K562 (cell line): ENCODE measurements around the gene RBM34. TPM values are rescaled to one million over a fixed set of nuclear protein-coding genes. Genes with fewer than 3 reads are reported as not detected.

Experiments used
- ATAC-seq: fragments of 200-7000 bp; cut with Tn5 transposase; 3 replicates; pipeline ENCODE4 v1.9.1; 2020; ENCODE audit warnings: moderate library complexity
- BruUV-seq: library from RNA; stranded (reverse); fragments of 400-500 nt; replicated peaks from 2 replicates; lab custom pipeline; 2021; lab: Mats Ljungman, UMichigan
- CTCF ChIA-PET: fragments of 300-600 bp; formaldehyde crosslinking; extraction: SDS; loops from one replicate; lab custom pipeline; 2021; ENCODE audit warnings: low intra/inter-chr PET ratio; lab: Yijun Ruan, JAX
- POLR2A ChIA-PET: fragments of 300-600, 350-650 bp; sonication (Branson Sonifier 250); formaldehyde crosslinking; extraction: SDS; loops from one replicate; lab custom pipeline; 2021; ENCODE audit warnings: antibody characterized with exemption, inconsistent platforms; lab: Yijun Ruan, JAX
- DNase-seq, 4 experiments: peaks; one replicate each; pipeline versions ENCODE4 v3.0.0 to v3.0.0-alpha.2; 2011 to 2018; ENCODE audit warnings: low spot score in 3 of 4, mixed read lengths in 3 of 4; ENCODE audit errors: extremely low read depth in 1 of 4
- FAIRE-seq: peaks from 2 replicates; lab custom pipeline; 2011; peaks lifted over from hg19 to GRCh38; lab: Jason Lieb, UNC
- H2AFZ ChIP-seq: 2 replicates; pipeline ENCODE4 v1.6.0; 2011; ENCODE audit warnings: low read depth, low read length, control low read depth, inconsistent platforms
- H3K27ac ChIP-seq: fragments of 200-600 bp; 3 replicates; pipeline ENCODE4 v1.8.0; 2011; ENCODE audit warnings: low read depth, mild to moderate bottlenecking, control low read depth, inconsistent platforms, low read length, moderate library complexity, mixed read lengths; ENCODE audit errors: extremely low read depth
- H3K27me3 ChIP-seq, 2 experiments: fragments of 300-600 bp in 1 of 2; 2 replicates in 1 of 2; 3 replicates in 1 of 2; pipeline versions ENCODE4 v1.6.0 to v1.8.0; 2011; ENCODE audit warnings: inconsistent platforms in 2 of 2, low read length in 2 of 2, mild to moderate bottlenecking in 1 of 2, mixed read lengths in 1 of 2, moderate library complexity in 1 of 2; ENCODE audit not compliant: control insufficient read depth in 2 of 2, insufficient read depth in 2 of 2
- H3K36me3 ChIP-seq: fragments of 300-600 bp; 3 replicates; pipeline ENCODE4 v1.8.0; 2011; ENCODE audit warnings: mild to moderate bottlenecking, low read length, inconsistent platforms; ENCODE audit not compliant: control insufficient read depth, insufficient read depth
- H3K4me1 ChIP-seq, 2 experiments: fragments of 200-600 bp in 1 of 2; replicated peaks in 1 of 2; 2 replicates in 1 of 2; 3 replicates in 1 of 2; pipeline versions ENCODE4 v1.5.1 to v1.8.0; 2011; ENCODE audit warnings: inconsistent platforms in 2 of 2, low read length in 2 of 2, mild to moderate bottlenecking in 1 of 2, mixed read lengths in 1 of 2, moderate library complexity in 1 of 2; ENCODE audit not compliant: control insufficient read depth in 2 of 2, insufficient read depth in 2 of 2
- H3K4me2 ChIP-seq: 2 replicates; pipeline ENCODE4 v1.6.1; 2011; ENCODE audit warnings: low read length, control low read depth, inconsistent platforms, mixed read lengths; ENCODE audit not compliant: insufficient read depth
- H3K4me3 ChIP-seq: fragments of 200-600 bp; sonication (generic), shearing (Covaris generic); 2 replicates; pipeline ENCODE4 v1.5.1; 2016; ENCODE audit warnings: control low read depth, inconsistent platforms
- H3K79me2 ChIP-seq: fragments of 200-600 bp; 3 replicates; pipeline ENCODE4 v1.8.0; 2011; ENCODE audit warnings: low read length, inconsistent platforms; ENCODE audit not compliant: control insufficient read depth, insufficient read depth
- H3K9ac ChIP-seq, 2 experiments: 2 replicates each; pipeline versions ENCODE4 v1.6.0 to v1.6.1; 2011; ENCODE audit warnings: low read depth in 2 of 2, low read length in 2 of 2, control low read depth in 1 of 2, inconsistent platforms in 1 of 2, mild to moderate bottlenecking in 1 of 2, mixed read lengths in 1 of 2; ENCODE audit not compliant: insufficient read depth in 1 of 2
- H3K9me1 ChIP-seq: one replicate; pipeline ENCODE4 v1.6.0; 2011; ENCODE audit warnings: inconsistent platforms, mild to moderate bottlenecking, low read length, moderate library complexity; ENCODE audit not compliant: control insufficient read depth, insufficient read depth
- H3K9me3 ChIP-seq: replicated peaks from 2 replicates; pipeline ENCODE4 v1.5.1; 2011; ENCODE audit warnings: low read depth, low read length, inconsistent platforms; ENCODE audit not compliant: control insufficient read depth, insufficient read depth
- H4K20me1 ChIP-seq: replicated peaks from 2 replicates; pipeline ENCODE4 v1.6.1; 2011; ENCODE audit warnings: low read length, inconsistent platforms, mixed read lengths; ENCODE audit not compliant: control insufficient read depth, insufficient read depth
- ADNP ChIP-seq: fragments of 200-800 bp; sonication (Bioruptor generic); IDR thresholded peaks from 2 replicates; pipeline ENCODE4 v1.6.1; 2016; ENCODE audit warnings: missing genetic modification characterization, missing compliant biosample characterization
- C11orf30 ChIP-seq: fragments of 450-650 bp; IDR thresholded peaks from 2 replicates; pipeline ENCODE4 v1.6.1; 2016; ENCODE audit warnings: low read depth, mild to moderate bottlenecking
- CTCFL ChIP-seq: IDR thresholded peaks from 2 replicates; pipeline ENCODE4 v1.6.1; 2011; ENCODE audit warnings: borderline replicate concordance, low read depth, mild to moderate bottlenecking, moderate library complexity, low read length; ENCODE audit not compliant: insufficient read depth, poor library complexity, severe bottlenecking
- ESRRB ChIP-seq: fragments of 250-450 bp; sonication (Bioruptor Pico); IDR thresholded peaks from 2 replicates; pipeline ENCODE4 v1.5.0; 2020; ENCODE audit warnings: mild to moderate bottlenecking, moderate library complexity, borderline replicate concordance
- GABPB2 ChIP-seq: fragments of 250-450 bp; sonication (Bioruptor Pico); conservative IDR thresholded peaks from 2 replicates; pipeline ENCODE4 v1.5.1; 2021; ENCODE audit warnings: mild to moderate bottlenecking
- KDM2B ChIP-seq: fragments of 250-450 bp; sonication (Bioruptor Pico); IDR thresholded peaks from 2 replicates; pipeline ENCODE4 v1.8.0; 2021; ENCODE audit warnings: mild to moderate bottlenecking, moderate library complexity
- MAFF ChIP-seq: IDR thresholded peaks from 2 replicates; pipeline ENCODE4 v1.6.1; 2012; ENCODE audit warnings: low read length, improper control_type of control experiment
- MAFK ChIP-seq: IDR thresholded peaks from 2 replicates; pipeline ENCODE4 v1.6.1; 2011; ENCODE audit warnings: low read length, improper control_type of control experiment
- RAD21 ChIP-seq, 2 experiments: fragments of 250-450 bp in 1 of 2; fragments of 450-650 bp in 1 of 2; sonication (Bioruptor Pico) in 1 of 2; formaldehyde crosslinking in 1 of 2; IDR thresholded peaks in 1 of 2; conservative IDR thresholded peaks in 1 of 2; 2 replicates each; pipeline versions ENCODE4 v1.4.0 to v1.8.0; 2020 to 2022; ENCODE audit warnings: mild to moderate bottlenecking in 2 of 2, moderate library complexity in 1 of 2
- RFX7 ChIP-seq: fragments of 250-450 bp; sonication (Bioruptor Pico); IDR thresholded peaks from 2 replicates; pipeline ENCODE4 v1.5.1; 2021; ENCODE audit warnings: mild to moderate bottlenecking
- SMARCE1 ChIP-seq: fragments of 450-650 bp; IDR thresholded peaks from 2 replicates; pipeline ENCODE4 v1.7.1; 2016; ENCODE audit warnings: mild to moderate bottlenecking
- SP1 ChIP-seq: sonication (generic); formaldehyde crosslinking; IDR thresholded peaks from 2 replicates; pipeline ENCODE4 v1.8.1; 2022; ENCODE audit warnings: mild to moderate bottlenecking, missing genetic modification reagents
- SRSF7 ChIP-seq: fragments of 200-400 bp; formaldehyde crosslinking; optimal IDR thresholded peaks from 2 replicates; pipeline ENCODE3; 2017; ENCODE audit warnings: mild to moderate bottlenecking, low read depth, low read length
- TEAD2 ChIP-seq: fragments of 450-650 bp; IDR thresholded peaks from 2 replicates; pipeline ENCODE4 v1.6.1; 2016; ENCODE audit warnings: missing genetic modification characterization, control low read depth, missing compliant biosample characterization
- ZNF316 ChIP-seq: fragments of 450-650 bp; IDR thresholded peaks from 2 replicates; pipeline ENCODE4 v1.6.1; 2016
- ZNF609 ChIP-seq: sonication (generic); formaldehyde crosslinking; IDR thresholded peaks from 2 replicates; pipeline ENCODE4 v1.8.1; 2023; ENCODE audit warnings: missing genetic modification reagents, mild to moderate bottlenecking, borderline replicate concordance
- in situ Hi-C: fragments of 300-500 bp; cut with MboI; formaldehyde crosslinking; loops from 4 replicates; pipeline ENCODE4 v1.15.0; 2018; ENCODE audit warnings: inconsistent platforms, mixed read lengths
- intact Hi-C: fragments of 100-400 bp; cut with micrococcal nuclease; formaldehyde crosslinking; loops from 2 replicates; pipeline ENCODE4 v1.14.2; 2022
- polyA plus RNA-seq, 8 experiments: library from polyadenylated mRNA; depleted of rRNA in 4 of 8; stranded (reverse) in 5 of 8; unstranded in 3 of 8; fragments of >200 nt; fragmentation: Nextera tagmentation in 2 of 8; fragmentation: Illumina TruSeq in 1 of 8; extraction: Ambion mirVana in 2 of 8; extraction: Trizol in 1 of 8; gene quantifications; 2 replicates each; pipeline versions ENCODE4 v1.2.1 to v1.2.3, GENCODE V29; 2011 to 2014; ENCODE audit warnings: inconsistent platforms in 1 of 8, missing spikeins in 1 of 8
- total RNA-seq, 7 experiments: library from RNA; depleted of rRNA in 6 of 7; stranded (reverse); fragments of >200 nt in 6 of 7; fragmentation: Illumina TruSeq in 2 of 7; extraction: Trizol in 2 of 7; gene quantifications; 2 replicates each; pipeline versions ENCODE4 v1.2.1 to v1.2.3, GENCODE V29; 2011 to 2021; ENCODE audit warnings: low replicate concordance in 1 of 7

The RBM34 gene
- total and polyA plus RNA-seq, 9 of the 15 experiments (the other 6 are each of a cell fraction or from before 2014, with no cell fraction given) = 64.0 to 178 (median 124) TPM

GRCh38 chr1:235152235-235152634 is 8.8 kb downstream of the RBM34 start:
- no peaks in the 10 kb centered on the region for H3K9me3 ChIP-seq
- CTCF ChIA-PET = no interaction called here
- BruUV-seq = no TSS peak
- peaks cover 15% of the 10 kb centered on the region; the same call in 1 of the 3 replicates for H3K79me2 ChIP-seq
- H3K4me2 ChIP-seq = no peak overlapping the region
- no peak overlapping the region for H3K9ac ChIP-seq
- POLR2A ChIA-PET = interaction anchor here (1.0 to 2.1 kb wide), 3 partner anchors 9 to 22 kb away, joined by 4 to 6 read pairs (median 5); partner anchors contain the start of gene RBM34
- no peak for DNase-seq
- intact Hi-C loops = no loop called here
- H3K9me1 ChIP-seq = no peaks in the 10 kb centered on the region
- no peak for FAIRE-seq
- H3K4me3 ChIP-seq = no peak overlapping the region
- H4K20me1 ChIP-seq = no peaks in the 10 kb centered on the region
- ATAC-seq = no peak
- H3K36me3 ChIP-seq = peaks cover 91% of the 10 kb centered on the region
- in situ Hi-C loops = no loop called here
- H3K27ac ChIP-seq = no peak overlapping the region
- H3K4me1 ChIP-seq = no peaks in the 10 kb centered on the region; a peak in 1 of 5 replicates
- no peaks in the 10 kb centered on the region for H3K27me3 ChIP-seq
- H2AFZ ChIP-seq = no peak overlapping the region
- TF ChIP-seq SMARCE1 (no peak), TEAD2 (tag) (no peak), RAD21 (CRISPR knock-in tag; conservative IDR thresholded peaks at IDR 0.05 in 1 of 2, IDR thresholded peaks at IDR 0.05 in 1 of 2) (no peak), KDM2B (CRISPR knock-in tag) (no peak), ZNF609 (CRISPR knock-in tag) (no peak), ADNP (tag) (no peak), GABPB2 (no peak), MAFK (peak; percentile 61), SP1 (CRISPR knock-in tag) (no peak), ESRRB (CRISPR knock-in tag) (no peak), MAFF (peak; percentile 58; the same call in 1 of the 2 replicates), C11orf30 (peak; percentile 77), CTCFL (no peak), ZNF316 (peak; percentile 86), RFX7 (CRISPR knock-in tag) (no peak), SRSF7 (no peak)
